Type B pancreatic cell (in vitro differentiated cells): ENCODE data around the gene DMPK. TPM values are rescaled to one million over a fixed set of nuclear protein-coding genes. Genes with fewer than 3 reads are reported as not detected.
A peak's percentile ranks its signal among the peaks of the same experiment; 100 is the strongest.

Source experiments
- DNase-seq: peaks from one replicate; pipeline ENCODE4 v3.0.0; 2021; ENCODE audit warnings: mixed read lengths; ENCODE audit not compliant: unreplicated experiment; ENCODE audit errors: extremely low spot score
- H3K27ac Mint-ChIP-seq: 2 replicates; pipeline ENCODE4 v1.8.0; 2021; ENCODE audit warnings: mild to moderate bottlenecking, mixed read lengths
- H3K27me3 Mint-ChIP-seq: 2 replicates; pipeline ENCODE4 v1.8.0; 2021; ENCODE audit warnings: mixed read lengths
- H3K36me3 Mint-ChIP-seq: 2 replicates; pipeline ENCODE4 v1.8.0; 2021; ENCODE audit warnings: mixed read lengths
- H3K4me1 Mint-ChIP-seq: one replicate; pipeline ENCODE4 v1.8.0; 2021; ENCODE audit warnings: mixed read lengths; ENCODE audit not compliant: unreplicated experiment
- H3K4me3 Mint-ChIP-seq: 2 replicates; pipeline ENCODE4 v1.8.0; 2021; ENCODE audit warnings: mild to moderate bottlenecking, mixed read lengths
- H3K9me3 Mint-ChIP-seq: 2 replicates; pipeline ENCODE4 v1.8.0; 2021; ENCODE audit warnings: mixed read lengths
- CTCF ChIP-seq: fragments of 200-600 bp; sonication (generic); conservative IDR thresholded peaks from 2 replicates; pipeline ENCODE4 v1.5.0; 2021; ENCODE audit warnings: antibody characterized with exemption, mild to moderate bottlenecking
- total RNA-seq: library from RNA; stranded (reverse); gene quantifications from 2 replicates; pipeline ENCODE4 v1.2.1, GENCODE V29; 2021; ENCODE audit warnings: low replicate concordance

DMPK gene
- total RNA-seq, 1 donor from 2014 or later, result 97.7 TPM

- no peaks in the 10 kb centered on the region for H3K27me3 Mint-ChIP-seq
- no peaks in the 10 kb centered on the region for H3K9me3 Mint-ChIP-seq
- peaks cover 27% of the 10 kb centered on the region for H3K4me1 Mint-ChIP-seq
- H3K27ac Mint-ChIP-seq, result no peak overlapping the region
- peak overlapping the region; percentile 20 for H3K4me3 Mint-ChIP-seq
- TF ChIP-seq CTCF, result no peak
- DNase-seq, result no peak
- H3K36me3 Mint-ChIP-seq, result peaks cover 16% of the 10 kb centered on the region
Observed at GRCh38 chr19:45789035-45789786, 6.9 kb upstream of the DMPK start.

GRCh38 chr19:45786533-45786894 lies 4.2 kb upstream of the DMPK start:
- no peak for TF ChIP-seq CTCF
- Mint-ChIP-seq H3K4me3 (no peak overlapping the region), H3K4me1 (peaks cover 8% of the 10 kb centered on the region), H3K36me3 (peaks cover 11% of the 10 kb centered on the region), H3K27me3 (no peaks in the 10 kb centered on the region), H3K9me3 (no peaks in the 10 kb centered on the region), H3K27ac (no peak overlapping the region)
- DNase-seq, result no peak

GRCh38 chr19:45785781-45786532 lies 3.7 kb upstream of the DMPK start:
- peaks cover 5% of the 10 kb centered on the region for H3K4me1 Mint-ChIP-seq
- H3K4me3 Mint-ChIP-seq, result no peak overlapping the region
- no peak overlapping the region for H3K27ac Mint-ChIP-seq
- H3K9me3 Mint-ChIP-seq, result no peaks in the 10 kb centered on the region
- peaks cover 8% of the 10 kb centered on the region for H3K36me3 Mint-ChIP-seq
- DNase-seq, result no peak
- no peaks in the 10 kb centered on the region for H3K27me3 Mint-ChIP-seq
- TF ChIP-seq CTCF, result no peak

- DNase-seq, result no peak
- H3K27me3 Mint-ChIP-seq, result no peaks in the 10 kb centered on the region
- no peak for TF ChIP-seq CTCF
- H3K9me3 Mint-ChIP-seq, result no peaks in the 10 kb centered on the region
- H3K36me3 Mint-ChIP-seq, result peaks cover 8% of the 10 kb centered on the region
- H3K27ac Mint-ChIP-seq, result no peak overlapping the region
- peaks cover 6% of the 10 kb centered on the region for H3K4me1 Mint-ChIP-seq
- no peak overlapping the region for H3K4me3 Mint-ChIP-seq
Observed at GRCh38 chr19:45785097-45785496, 2.8 kb upstream of the DMPK start.

- no peak for DNase-seq
- Mint-ChIP-seq H3K27ac (no peak overlapping the region), H3K27me3 (no peaks in the 10 kb centered on the region), H3K36me3 (peaks cover 11% of the 10 kb centered on the region), H3K4me3 (no peak overlapping the region), H3K4me1 (peaks cover 16% of the 10 kb centered on the region), H3K9me3 (no peaks in the 10 kb centered on the region)
- no peak for TF ChIP-seq CTCF
Observed at GRCh38 chr19:45784096-45784495, 1.8 kb upstream of the DMPK start.
